A673 (cell line): ENCODE data around the gene PHAF1.

Source experiments
- EZH2 ChIP-seq: fragments of 200-600 bp; sonication (generic); IDR thresholded peaks from 2 replicates; pipeline ENCODE4 v1.6.1; 2017; ENCODE audit warnings: borderline replicate concordance, low read depth, mild to moderate bottlenecking, mixed read lengths, antibody characterized with exemption, low read length; ENCODE audit not compliant: poor library complexity, severe bottlenecking
- TF ChIP-seq, protein P1 (sequence below): fragments of 300-800, 200-600 bp; sonication (generic); conservative IDR thresholded peaks from 2 replicates; pipeline ENCODE4 v1.5.1; 2017; ENCODE audit warnings: low read depth, mild to moderate bottlenecking, antibody characterized with exemption, low read length, moderate library complexity, mixed read lengths

DNA sequence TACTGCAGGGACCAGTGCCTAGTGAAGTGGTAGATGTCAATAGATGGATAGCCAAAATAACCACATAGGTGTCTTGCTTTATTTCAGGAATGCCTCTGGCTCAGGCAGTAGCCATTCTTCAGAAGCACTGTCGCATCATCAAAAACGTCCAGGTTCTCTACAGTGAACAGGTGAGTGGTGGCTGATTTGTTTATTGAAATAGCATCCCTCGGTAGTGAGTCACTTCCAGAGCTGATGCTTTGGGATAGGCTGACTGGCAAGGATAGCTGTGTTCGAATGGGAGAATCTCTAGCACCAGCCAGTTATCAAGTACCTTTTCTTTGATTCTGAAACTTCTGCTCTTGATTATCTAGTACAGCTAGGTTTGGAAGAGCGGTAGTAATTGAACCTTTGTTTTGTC, 10.3 kb downstream of the PHAF1 start:
- TF ChIP-seq, protein P1, sequence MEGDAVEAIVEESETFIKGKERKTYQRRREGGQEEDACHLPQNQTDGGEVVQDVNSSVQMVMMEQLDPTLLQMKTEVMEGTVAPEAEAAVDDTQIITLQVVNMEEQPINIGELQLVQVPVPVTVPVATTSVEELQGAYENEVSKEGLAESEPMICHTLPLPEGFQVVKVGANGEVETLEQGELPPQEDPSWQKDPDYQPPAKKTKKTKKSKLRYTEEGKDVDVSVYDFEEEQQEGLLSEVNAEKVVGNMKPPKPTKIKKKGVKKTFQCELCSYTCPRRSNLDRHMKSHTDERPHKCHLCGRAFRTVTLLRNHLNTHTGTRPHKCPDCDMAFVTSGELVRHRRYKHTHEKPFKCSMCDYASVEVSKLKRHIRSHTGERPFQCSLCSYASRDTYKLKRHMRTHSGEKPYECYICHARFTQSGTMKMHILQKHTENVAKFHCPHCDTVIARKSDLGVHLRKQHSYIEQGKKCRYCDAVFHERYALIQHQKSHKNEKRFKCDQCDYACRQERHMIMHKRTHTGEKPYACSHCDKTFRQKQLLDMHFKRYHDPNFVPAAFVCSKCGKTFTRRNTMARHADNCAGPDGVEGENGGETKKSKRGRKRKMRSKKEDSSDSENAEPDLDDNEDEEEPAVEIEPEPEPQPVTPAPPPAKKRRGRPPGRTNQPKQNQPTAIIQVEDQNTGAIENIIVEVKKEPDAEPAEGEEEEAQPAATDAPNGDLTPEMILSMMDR: no peak
- TF ChIP-seq EZH2: no peak
